ENCODE results near the gene DDX31.

Gene DDX31

GRCh38 chr9:132602207-132602606 lies 67.6 kb downstream of the DDX31 start:
- no peak for TF ChIP-seq CTCF (IDR thresholded peaks at IDR 0.05; ENCODE audit: borderline replicate concordance, control extremely low read depth, extremely low read depth, insufficient read depth, missing control alignments)
- DNase-seq (ENCODE audit: low spot score), result no peak
- in situ Hi-C loops (cut with MboI; ENCODE audit: low sequenced_read_pairs, unreplicated experiment), result no loop called here

GRCh38 chr9:132600326-132600984 lies 69.3 kb downstream of the DDX31 start:
- no peak for DNase-seq (ENCODE audit: low spot score)
- TF ChIP-seq CTCF (IDR thresholded peaks at IDR 0.05; ENCODE audit: borderline replicate concordance, control extremely low read depth, extremely low read depth, insufficient read depth, missing control alignments), result no peak
- in situ Hi-C loops (cut with MboI; ENCODE audit: low sequenced_read_pairs, unreplicated experiment), result no loop called here

- DNase-seq (ENCODE audit: low spot score), result peak; percentile 11
- in situ Hi-C loops (cut with MboI; ENCODE audit: low sequenced_read_pairs, unreplicated experiment), result no loop called here
- TF ChIP-seq CTCF (IDR thresholded peaks at IDR 0.05; ENCODE audit: borderline replicate concordance, control extremely low read depth, extremely low read depth, insufficient read depth, missing control alignments), result no peak
Observed at GRCh38 chr9:132597073-132597775, 72.6 kb downstream of the DDX31 start.

- no peak for TF ChIP-seq CTCF (IDR thresholded peaks at IDR 0.05; ENCODE audit: borderline replicate concordance, control extremely low read depth, extremely low read depth, insufficient read depth, missing control alignments)
- DNase-seq (ENCODE audit: low spot score), result no peak
- in situ Hi-C loops (cut with MboI; ENCODE audit: low sequenced_read_pairs, unreplicated experiment), result no loop called here
Observed at GRCh38 chr9:132596200-132596599, 73.6 kb downstream of the DDX31 start.

GRCh38 chr9:132595319-132595718 lies 74.5 kb downstream of the DDX31 start:
- in situ Hi-C loops (cut with MboI; ENCODE audit: low sequenced_read_pairs, unreplicated experiment), result no loop called here
- TF ChIP-seq CTCF (IDR thresholded peaks at IDR 0.05; ENCODE audit: borderline replicate concordance, control extremely low read depth, extremely low read depth, insufficient read depth, missing control alignments), result no peak
- no peak for DNase-seq (ENCODE audit: low spot score)

- in situ Hi-C loops (cut with MboI; ENCODE audit: low sequenced_read_pairs, unreplicated experiment), result no loop called here
- TF ChIP-seq CTCF (IDR thresholded peaks at IDR 0.05; ENCODE audit: borderline replicate concordance, control extremely low read depth, extremely low read depth, insufficient read depth, missing control alignments), result no peak
Observed at GRCh38 chr9:132594412-132594811, 75.4 kb downstream of the DDX31 start.

More at GRCh38 chr9:132594412-132594811, 75.4 kb downstream of the DDX31 start:
- no peak for DNase-seq (ENCODE audit: low spot score)
